SU-DHL-6 (cell line): ENCODE measurements around the gene EIF2B2.

Experiments
- H2AFZ ChIP-seq: fragments of 200-600 bp; sonication (generic); 2 replicates; pipeline ENCODE4 v1.6.1; 2014; ENCODE audit warnings: low read depth, mild to moderate bottlenecking, moderate library complexity, mixed read lengths, antibody characterized with exemption, low read length; ENCODE audit not compliant: severe bottlenecking
- H3F3A ChIP-seq: fragments of 200-600 bp; shearing (Covaris generic); 2 replicates; pipeline ENCODE4 v1.6.0; 2016; ENCODE audit warnings: antibody characterized with exemption, mild to moderate bottlenecking; ENCODE audit not compliant: insufficient read depth
- H3K27ac ChIP-seq: fragments of 200-600 bp; sonication (generic); 2 replicates; pipeline ENCODE4 v1.5.1; 2016; ENCODE audit warnings: low read depth, mild to moderate bottlenecking, low read length, moderate library complexity, mixed read lengths
- H3K27me3 ChIP-seq: fragments of 200-600 bp; sonication (generic), shearing (Covaris generic); 2 replicates; pipeline ENCODE4 v1.6.0; 2014; ENCODE audit warnings: mild to moderate bottlenecking, low read length
- H3K36me3 ChIP-seq: fragments of 200-600 bp; sonication (generic); 2 replicates; pipeline ENCODE4 v1.6.1; 2014; ENCODE audit warnings: mild to moderate bottlenecking, low read length, mixed read lengths
- H3K4me2 ChIP-seq: fragments of 300-600, 200-600 bp; shearing (Covaris generic), sonication (generic); 2 replicates; pipeline ENCODE4 v1.6.0; 2014; ENCODE audit warnings: low read length, low read depth, mild to moderate bottlenecking; ENCODE audit not compliant: poor library complexity, severe bottlenecking
- H3K4me3 ChIP-seq: fragments of 200-600 bp; sonication (generic); 2 replicates; pipeline ENCODE4 v1.5.1; 2014; ENCODE audit warnings: antibody characterized with exemption, low read length, mild to moderate bottlenecking, mixed read lengths; ENCODE audit not compliant: insufficient read depth, poor library complexity, severe bottlenecking
- H3K79me2 ChIP-seq: fragments of 200-600 bp; sonication (generic); 2 replicates; pipeline ENCODE4 v1.6.1; 2014; ENCODE audit warnings: mild to moderate bottlenecking, low read length, moderate library complexity; ENCODE audit not compliant: insufficient read depth
- H3K9ac ChIP-seq: fragments of 200-600 bp; sonication (generic); 2 replicates; pipeline ENCODE4 v1.7.0; 2014; ENCODE audit warnings: mild to moderate bottlenecking, low read length
- H3K9me2 ChIP-seq: fragments of 200-600 bp; sonication (generic); replicated peaks from 2 replicates; pipeline ENCODE4 v1.6.1; 2014; ENCODE audit warnings: low read length; ENCODE audit not compliant: insufficient read depth
- H3K9me3 ChIP-seq: fragments of 200-600 bp; sonication (generic); 2 replicates; pipeline ENCODE4 v1.6.1; 2014; ENCODE audit warnings: low read length, mixed read lengths; ENCODE audit not compliant: insufficient read depth
- H4K20me1 ChIP-seq: fragments of 200-600 bp; sonication (generic); 2 replicates; pipeline ENCODE4 v1.6.1; 2014; ENCODE audit warnings: low read depth, mild to moderate bottlenecking, antibody characterized with exemption, low read length, moderate library complexity, mixed read lengths
- EZH2phosphoT487 ChIP-seq: fragments of 200-600 bp; sonication (generic), shearing (Covaris generic); conservative IDR thresholded peaks from 2 replicates; pipeline ENCODE4 v1.6.1; 2018; ENCODE audit warnings: mild to moderate bottlenecking, antibody characterized with exemption, low read length, moderate library complexity, mixed read lengths
- TF ChIP-seq, protein P1 (sequence below): fragments of 200-600 bp; sonication (generic); IDR thresholded peaks from one replicate; pipeline ENCODE4 v1.5.1; 2017; ENCODE audit warnings: antibody characterized with exemption, mild to moderate bottlenecking, low read length, moderate library complexity; ENCODE audit not compliant: insufficient read depth, poor library complexity, severe bottlenecking

Gene EIF2B2

GRCh38 chr14:75023108-75023507 lies 20.4 kb downstream of the EIF2B2 start:
- H3F3A ChIP-seq: no peaks in the 10 kb centered on the region; the same call in 1 of the 2 replicates
- H3K27me3 ChIP-seq: no peaks in the 10 kb centered on the region
- H3K9me2 ChIP-seq: no peaks in the 10 kb centered on the region
- no peak overlapping the region for H3K9ac ChIP-seq
- no peaks in the 10 kb centered on the region for H4K20me1 ChIP-seq
- TF ChIP-seq, protein P1, sequence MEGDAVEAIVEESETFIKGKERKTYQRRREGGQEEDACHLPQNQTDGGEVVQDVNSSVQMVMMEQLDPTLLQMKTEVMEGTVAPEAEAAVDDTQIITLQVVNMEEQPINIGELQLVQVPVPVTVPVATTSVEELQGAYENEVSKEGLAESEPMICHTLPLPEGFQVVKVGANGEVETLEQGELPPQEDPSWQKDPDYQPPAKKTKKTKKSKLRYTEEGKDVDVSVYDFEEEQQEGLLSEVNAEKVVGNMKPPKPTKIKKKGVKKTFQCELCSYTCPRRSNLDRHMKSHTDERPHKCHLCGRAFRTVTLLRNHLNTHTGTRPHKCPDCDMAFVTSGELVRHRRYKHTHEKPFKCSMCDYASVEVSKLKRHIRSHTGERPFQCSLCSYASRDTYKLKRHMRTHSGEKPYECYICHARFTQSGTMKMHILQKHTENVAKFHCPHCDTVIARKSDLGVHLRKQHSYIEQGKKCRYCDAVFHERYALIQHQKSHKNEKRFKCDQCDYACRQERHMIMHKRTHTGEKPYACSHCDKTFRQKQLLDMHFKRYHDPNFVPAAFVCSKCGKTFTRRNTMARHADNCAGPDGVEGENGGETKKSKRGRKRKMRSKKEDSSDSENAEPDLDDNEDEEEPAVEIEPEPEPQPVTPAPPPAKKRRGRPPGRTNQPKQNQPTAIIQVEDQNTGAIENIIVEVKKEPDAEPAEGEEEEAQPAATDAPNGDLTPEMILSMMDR: no peak
- TF ChIP-seq EZH2phosphoT487: no peak
- no peak overlapping the region for H3K4me3 ChIP-seq
- no peak overlapping the region for H3K27ac ChIP-seq
- H3K9me3 ChIP-seq: no peaks in the 10 kb centered on the region
- no peak overlapping the region for H2AFZ ChIP-seq
- peaks cover 23% of the 10 kb centered on the region; the same call in 1 of the 2 replicates for H3K36me3 ChIP-seq
- H3K4me2 ChIP-seq: no peak overlapping the region
- H3K79me2 ChIP-seq: no peaks in the 10 kb centered on the region

DNA sequence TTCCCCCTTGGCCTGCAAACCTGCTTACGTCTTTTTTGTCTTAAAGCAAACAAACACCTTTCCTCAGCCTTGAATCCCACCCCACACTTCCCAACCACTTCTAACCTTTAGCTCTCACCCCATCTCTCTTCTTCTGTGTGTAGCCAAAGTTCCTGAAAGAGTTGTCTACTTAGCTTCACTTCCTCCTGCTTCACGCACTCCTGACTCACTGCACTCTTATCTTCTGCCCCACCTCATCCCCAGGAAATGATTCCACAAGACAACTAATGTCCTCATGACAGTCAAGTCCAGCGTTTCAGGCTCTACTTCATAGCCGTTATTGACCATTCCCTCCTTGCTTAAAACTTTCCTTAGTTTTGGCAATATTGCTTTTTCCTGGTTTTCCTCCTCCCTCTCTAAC lies 22.4 kb downstream of the EIF2B2 start:
- TF ChIP-seq, protein P1: no peak
- TF ChIP-seq EZH2phosphoT487: no peak
- Histone ChIP-seq H3K9ac (no peak overlapping the region), H2AFZ (no peak overlapping the region), H4K20me1 (no peaks in the 10 kb centered on the region), H3K79me2 (no peaks in the 10 kb centered on the region), H3K27me3 (no peaks in the 10 kb centered on the region), H3K4me3 (no peak overlapping the region), H3K36me3 (peaks cover 21% of the 10 kb centered on the region; the same call in 1 of the 2 replicates), H3K9me3 (no peaks in the 10 kb centered on the region), H3F3A (no peaks in the 10 kb centered on the region; the same call in 1 of the 2 replicates), H3K4me2 (no peak overlapping the region), H3K27ac (no peak overlapping the region), H3K9me2 (no peaks in the 10 kb centered on the region)

GRCh38 chr14:75025876-75026275 lies 23.2 kb downstream of the EIF2B2 start:
- Histone ChIP-seq H3K27me3 (no peaks in the 10 kb centered on the region), H3K9me2 (no peaks in the 10 kb centered on the region), H3K27ac (no peak overlapping the region), H3K9me3 (no peaks in the 10 kb centered on the region), H3K36me3 (peaks cover 24% of the 10 kb centered on the region; the same call in 1 of the 2 replicates), H3K4me3 (no peak overlapping the region), H4K20me1 (no peaks in the 10 kb centered on the region), H3K79me2 (no peaks in the 10 kb centered on the region), H3K4me2 (no peak overlapping the region), H2AFZ (no peak overlapping the region), H3K9ac (no peak overlapping the region), H3F3A (no peaks in the 10 kb centered on the region; the same call in 1 of the 2 replicates)
- TF ChIP-seq EZH2phosphoT487: no peak
- TF ChIP-seq, protein P1: no peak
